ENCODE data around the gene PPT2. TPM values are rescaled to one million over a fixed set of nuclear protein-coding genes. Genes with fewer than 3 reads are reported as not detected.
A peak's percentile ranks its signal among the peaks of the same experiment; 100 is the strongest.
"Not testable (repeated sequence)": the region's sequence is repeated elsewhere in the genome, so short reads cannot be mapped to it uniquely, and the experiment has no call there.

The PPT2 gene
- total and polyA plus RNA-seq, 2 of the 8 experiments (the other 6 are each of a cell fraction or from before 2014, with no cell fraction given), result 24.1 to 39.5 TPM

DNA sequence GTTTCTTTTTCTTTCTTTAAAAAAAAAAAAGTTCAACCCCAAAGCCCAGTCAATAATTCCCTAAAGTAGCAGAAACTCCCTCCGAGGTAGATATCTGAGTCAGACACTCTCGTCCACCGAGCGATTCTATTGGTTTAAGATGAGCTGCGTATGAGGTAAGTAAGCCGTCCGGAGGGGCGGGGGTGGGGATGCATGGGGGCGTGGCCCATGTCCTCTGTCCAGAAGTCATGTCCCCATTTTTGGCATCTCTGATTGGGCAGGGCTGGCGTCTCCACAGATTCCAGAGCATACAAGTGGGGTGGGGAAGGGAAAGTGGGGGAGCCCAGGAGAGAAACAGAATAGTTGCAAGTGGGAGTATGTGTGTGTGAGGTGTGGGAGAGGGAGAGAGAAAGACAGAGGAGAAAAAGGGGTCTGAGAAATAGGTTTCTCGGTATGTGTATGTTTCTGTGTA is 31.8 kb downstream of the PPT2 start:
- not testable (repeated sequence) for H3K14ac ChIP-seq (ENCODE audit: insufficient read length); H3K9me3 ChIP-seq (ENCODE audit: insufficient read depth in 2 of 2, low read depth in 1 of 2, low read length in 1 of 2); H3K4me3 ChIP-seq (ENCODE audit: extremely low read depth in 1 of 4, insufficient read depth in 2 of 4, low read depth in 3 of 4, low read length in 4 of 4); H3K9ac ChIP-seq (replicated peaks in 1 of 4; ENCODE audit: extremely low read depth in 1 of 4, low read depth in 3 of 4, low read length in 3 of 4); H2BK120ac ChIP-seq (replicated peaks; ENCODE audit: low read depth, low read length); H3K23ac ChIP-seq (ENCODE audit: insufficient read length); H2AFZ ChIP-seq (ENCODE audit: low read length); H3K27me3 ChIP-seq (replicated peaks in 1 of 4; ENCODE audit: control insufficient read depth in 3 of 4, extremely low read depth in 1 of 4, insufficient read depth in 3 of 4, low read length in 3 of 4); H4K5ac ChIP-seq (ENCODE audit: insufficient read length, low read depth, low read length); H2BK12ac ChIP-seq (ENCODE audit: low read depth, low read length); H3K27ac ChIP-seq (ENCODE audit: low read depth, low read length); H3K56ac ChIP-seq (replicated peaks; ENCODE audit: insufficient read length, low read depth, low read length); H2BK15ac ChIP-seq (ENCODE audit: low read length); H2BK20ac ChIP-seq (ENCODE audit: low read length); H3K79me1 ChIP-seq (ENCODE audit: low read depth, low read length); H4K91ac ChIP-seq (replicated peaks; ENCODE audit: insufficient read length, low read length); H4K8ac ChIP-seq (ENCODE audit: extremely low read depth, insufficient read depth, low read length); H3K4me1 ChIP-seq (replicated peaks in 1 of 4; ENCODE audit: control insufficient read depth in 3 of 4, insufficient read depth in 4 of 4, low read length in 3 of 4); H2BK5ac ChIP-seq (ENCODE audit: low read depth, low read length); H2AK5ac ChIP-seq (ENCODE audit: low read depth, low read length); H3K4ac ChIP-seq (replicated peaks; ENCODE audit: insufficient read length, low read depth, low read length); H3K23me2 ChIP-seq (ENCODE audit: low read depth, low read length); H3K18ac ChIP-seq (ENCODE audit: extremely low read depth, low read length); H4K20me1 ChIP-seq (replicated peaks in 1 of 2; ENCODE audit: control insufficient read depth in 1 of 2, insufficient read depth in 2 of 2, low read length in 2 of 2)
- Histone ChIP-seq H3K79me2 (ENCODE audit: control insufficient read depth in 1 of 2, insufficient read depth in 2 of 2, low read length in 2 of 2) (peaks cover 0 to 13% of the 10 kb centered on the region in 2 experiments; a peak in 2 of 4 replicates), H3K36me3 (ENCODE audit: control insufficient read depth in 2 of 4, insufficient read depth in 4 of 4, low read length in 3 of 4) (peaks cover 6 to 34% (median 31%) of the 10 kb centered on the region in 4 experiments), H3K4me2 (ENCODE audit: insufficient read depth in 1 of 2, low read depth in 2 of 2, low read length in 2 of 2) (0 out of 4 replicates have a peak overlapping the region, but pooled peaks of 1 of the 2 experiments have one; percentile 28)
- FAIRE-seq (peak; percentile 19), DNase-seq (ENCODE audit: low read depth in 1 of 2, low spot score in 2 of 2) (peak in 1 of 2 experiments; percentile 52)
- ChIA-PET POLR2A (ENCODE audit: partially characterized antibody) (interaction anchor here (0.7 to 1.2 kb wide), 3 partner anchors 10 to 17 kb away, joined by 3 to 4 read pairs (median 4); partner anchors contain the start of gene AGPAT1), CTCF (ENCODE audit: partially characterized antibody) (interaction anchor here (3.2 kb wide), 1 partner anchor 68 kb away, joined by 13 read pairs; no protein-coding TSS in a partner anchor)
- 55% methylated on average over 11 of the region's 11 CpGs; no CpG with 5 or more reads in 1 of the 2 experiments for WGBS, 2 experiments (ENCODE audit: extremely low coverage in 1 of 2, insufficient coverage in 1 of 2, insufficient read length in 1 of 2, insufficient replicate concordance in 2 of 2, low coverage in 1 of 2, low lambda C conversion rate in 2 of 2, missing lambda C conversion rate in 1 of 2)

Measured in H1 (cell line).